ENCODE data around the gene CSNK1A1. TPM values are rescaled to one million over a fixed set of nuclear protein-coding genes. Genes with fewer than 3 reads are reported as not detected.

Gene CSNK1A1
- total RNA-seq, 1 experiment from 2014 or later: 263 TPM

GRCh38 chr5:149575131-149575530 is 23.9 kb upstream of the CSNK1A1 start:
- Histone ChIP-seq H3K9me3 (ENCODE audit: control insufficient read depth in 1 of 2, insufficient read depth in 1 of 2, low read depth in 1 of 2, low read length in 2 of 2) (no peaks in the 10 kb centered on the region), H3K79me2 (ENCODE audit: insufficient read depth, low read length) (no peaks in the 10 kb centered on the region), H3K9ac (ENCODE audit: low read length) (no peak overlapping the region), H3K4me2 (ENCODE audit: low read length) (no peak overlapping the region), H4K20me1 (ENCODE audit: insufficient read depth) (no peaks in the 10 kb centered on the region), H3K9me2 (ENCODE audit: insufficient read depth) (no peaks in the 10 kb centered on the region), H2AFZ (ENCODE audit: low read depth, low read length, poor library complexity, severe bottlenecking) (no peak overlapping the region), H3K36me3 (ENCODE audit: control insufficient read depth in 1 of 2, insufficient read depth in 2 of 2, low read length in 2 of 2) (no peaks in the 10 kb centered on the region), H3K4me3 (replicated peaks in 1 of 2; ENCODE audit: low read depth in 1 of 2, low read length in 2 of 2) (no peak overlapping the region), H3K27me3 (ENCODE audit: insufficient read depth, low read length) (no peaks in the 10 kb centered on the region), H3K4me1 (ENCODE audit: control insufficient read depth in 1 of 2, insufficient read depth in 2 of 2, low read length in 2 of 2) (peaks cover 0 to 2% of the 10 kb centered on the region in 2 experiments; a peak in 2 of 4 replicates), H3K27ac (ENCODE audit: low read depth, low read length) (no peak overlapping the region)
- RAD21 ChIA-PET (ENCODE audit: low non-redundant PET in 1 of 2, low total read pairs in 2 of 2, uncharacterized antibody in 2 of 2, unreplicated experiment in 2 of 2): no interaction called here
- ATAC-seq (no peak), DNase-seq (ENCODE audit: low read depth, low spot score) (no peak)
- no TSS peak for BruUV-seq (replicated peaks)
- intact Hi-C loops (cut with micrococcal nuclease): no loop called here
- CTCF ChIA-PET: no interaction called here
- TF ChIP-seq EZH2 (IDR thresholded peaks at IDR 0.05): no peak
- no peak for TF ChIP-seq FOSL1 (IDR thresholded peaks at IDR 0.05; ENCODE audit: low read depth)
- no peak for TF ChIP-seq RAD21 (IDR thresholded peaks at IDR 0.05; ENCODE audit: low read depth)
- TF ChIP-seq REST (IDR thresholded peaks at IDR 0.05; ENCODE audit: low read depth): no peak
- no peak for TF ChIP-seq EZH2phosphoT487 (IDR thresholded peaks at IDR 0.05; ENCODE audit: borderline replicate concordance)
- no peak for TF ChIP-seq ATF3 (IDR thresholded peaks at IDR 0.05)
- no peak for TF ChIP-seq MAX (IDR thresholded peaks at IDR 0.05)
- TF ChIP-seq JUND (IDR thresholded peaks at IDR 0.05): no peak
- POLR2A ChIA-PET: interaction anchor here (0.7 to 0.9 kb wide), 2 partner anchors 12 to 13 kb away, joined by 3 read pairs; no protein-coding TSS in a partner anchor
